ENCODE data around the gene ALKBH7.
"Not testable (repeated sequence)": the region's sequence is repeated elsewhere in the genome, so short reads cannot be mapped to it uniquely, and the experiment has no call there.

ALKBH7 gene

DNA sequence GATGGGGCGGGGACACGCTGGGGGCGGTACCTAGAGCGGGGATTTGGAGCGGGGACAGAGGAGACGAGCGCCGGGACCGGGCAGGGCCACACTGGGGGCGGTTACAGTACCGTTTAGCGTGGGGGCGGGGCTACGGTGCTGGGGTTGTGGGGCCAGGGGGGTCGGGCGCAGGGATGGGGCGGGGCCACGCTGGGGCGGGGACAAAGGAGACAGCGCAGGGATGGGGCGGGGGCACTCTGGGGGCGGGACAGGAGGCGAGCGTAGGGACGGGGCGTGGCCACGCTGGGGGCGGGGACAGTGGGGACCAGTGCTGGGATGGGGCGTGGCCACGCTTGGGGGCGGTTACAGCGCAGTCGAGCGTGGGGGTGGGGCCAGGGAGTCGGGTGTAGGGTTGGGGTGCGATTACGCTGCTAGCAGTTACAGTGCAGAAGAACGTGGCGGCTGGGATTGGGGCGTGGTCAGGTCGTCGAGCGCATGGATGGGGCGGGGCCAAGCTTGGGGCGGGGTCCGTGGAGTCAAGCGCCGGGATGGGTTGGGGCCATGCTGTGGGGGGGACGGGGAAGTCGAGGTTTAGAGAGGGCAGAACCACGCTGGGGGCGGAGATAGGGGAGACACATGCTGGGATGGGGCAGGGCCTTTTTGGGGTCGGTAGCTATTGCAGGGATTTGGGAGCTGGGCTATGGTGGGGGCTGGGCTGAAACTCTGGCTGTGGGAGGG is 660 bp downstream of the ALKBH7 start:
- DNase-seq (ENCODE audit: low spot score) = peak; percentile 99

- no peak for DNase-seq (ENCODE audit: low spot score)
These were observed 1.2 kb downstream of the ALKBH7 start for GRCh38 chr19:6373813-6374108.

DNA sequence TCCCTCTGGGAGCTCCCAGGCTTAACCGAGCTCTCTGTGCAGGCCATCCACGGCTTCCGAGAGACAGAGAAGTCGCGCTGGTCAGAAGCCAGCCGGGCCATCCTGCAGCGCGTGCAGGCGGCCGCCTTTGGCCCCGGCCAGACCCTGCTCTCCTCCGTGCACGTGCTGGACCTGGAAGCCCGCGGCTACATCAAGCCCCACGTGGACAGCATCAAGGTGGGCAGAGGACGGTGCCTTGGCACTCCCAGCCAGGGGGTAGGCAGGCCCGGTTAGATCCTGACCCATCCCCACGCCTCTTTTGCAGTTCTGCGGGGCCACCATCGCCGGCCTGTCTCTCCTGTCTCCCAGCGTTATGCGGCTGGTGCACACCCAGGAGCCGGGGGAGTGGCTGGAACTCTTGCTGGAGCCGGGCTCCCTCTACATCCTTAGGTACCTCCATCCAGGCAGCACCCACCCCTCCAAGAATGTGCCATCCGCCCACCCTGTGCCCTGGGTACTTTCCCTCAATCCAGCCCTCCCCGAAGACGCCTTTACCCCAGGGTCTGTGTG is 1.6 kb downstream of the ALKBH7 start:
- no peak for DNase-seq (ENCODE audit: low spot score)

- DNase-seq (ENCODE audit: low spot score) = no peak
These were observed 2.3 kb downstream of the ALKBH7 start for GRCh38 chr19:6374711-6375410.

- DNase-seq (ENCODE audit: low spot score) = no peak
These were observed 2.9 kb downstream of the ALKBH7 start, which contains the start of gene PSPN for GRCh38 chr19:6375411-6376010. PSPN (minus strand) TSS chr19:6375933; CDS start chr19:6375849, 84 bp downstream.

DNA sequence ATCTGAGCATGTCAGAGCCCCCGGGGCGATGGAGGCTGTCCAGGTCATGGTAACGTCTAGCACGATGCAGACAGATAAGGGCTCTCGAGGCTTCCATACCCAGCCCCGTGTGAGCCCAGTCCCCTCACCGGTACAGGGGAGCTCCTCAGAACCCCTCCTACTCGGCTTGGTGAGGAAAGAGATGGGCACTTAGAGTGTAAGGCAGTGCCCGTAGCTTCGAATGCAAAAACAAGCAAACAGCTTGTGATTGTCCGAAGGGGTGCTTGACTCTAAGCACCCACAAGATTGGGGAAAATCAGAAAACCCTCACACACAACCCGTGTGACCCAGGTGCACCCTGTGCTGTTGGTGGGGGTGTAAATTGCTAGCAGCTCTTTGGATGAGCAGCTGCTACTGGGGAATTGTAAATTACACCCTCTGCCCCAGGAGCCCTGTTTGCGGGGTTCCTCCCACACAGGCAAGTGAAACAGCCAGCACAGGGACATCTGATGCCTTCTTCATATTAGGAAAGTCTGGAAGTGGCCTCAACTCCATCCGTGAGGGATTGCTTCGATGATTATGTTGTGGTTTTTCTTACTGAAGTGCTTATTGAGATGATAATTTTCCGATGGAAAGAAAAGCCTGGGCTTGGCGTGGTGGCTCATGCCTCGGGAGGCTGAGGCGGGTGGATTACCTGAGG is 4.1 kb downstream of the ALKBH7 start:
- DNase-seq (ENCODE audit: low spot score) = no peak

DNA sequence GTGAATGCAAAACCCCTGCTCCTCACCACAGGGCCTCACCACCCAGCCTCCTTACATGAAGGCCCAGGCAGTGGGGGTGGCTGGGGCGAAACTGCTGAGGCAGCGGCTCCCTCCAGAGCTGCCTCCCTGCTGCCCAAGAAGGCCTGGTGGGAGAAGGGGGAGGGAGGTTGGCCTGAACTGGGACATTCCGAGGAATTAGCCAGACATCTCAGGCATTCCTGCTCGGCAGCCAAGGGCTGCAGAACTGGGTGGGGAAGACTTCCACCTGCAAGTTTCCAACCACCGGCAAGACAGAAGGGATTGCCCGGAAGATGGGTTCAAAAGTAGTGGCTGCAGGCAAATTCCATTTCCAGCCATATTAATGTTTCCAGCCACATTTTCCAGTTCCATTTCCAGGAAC is 5.4 kb downstream of the ALKBH7 start:
- DNase-seq (ENCODE audit: low spot score) = no peak

DNA sequence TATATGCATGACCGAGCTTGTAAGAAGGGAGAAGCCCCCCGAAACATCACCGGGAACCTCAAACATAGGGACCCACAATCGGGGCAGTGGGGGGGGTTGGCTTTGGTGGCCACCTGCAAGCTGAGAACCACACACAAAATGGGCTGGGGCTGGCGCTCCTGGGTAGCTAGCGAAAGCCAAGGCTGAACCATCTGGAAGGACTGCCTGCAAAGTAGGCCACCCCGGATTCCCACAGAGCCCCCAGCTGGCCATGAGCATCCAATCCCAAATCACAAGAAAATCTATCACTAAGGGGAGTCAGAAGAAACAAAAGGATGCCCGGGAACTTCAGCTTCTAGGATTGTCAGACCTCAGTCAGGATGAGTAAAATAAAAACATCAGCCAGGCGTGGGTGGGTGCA is 5.9 kb downstream of the ALKBH7 start:
- DNase-seq (ENCODE audit: low spot score) = no peak

DNA sequence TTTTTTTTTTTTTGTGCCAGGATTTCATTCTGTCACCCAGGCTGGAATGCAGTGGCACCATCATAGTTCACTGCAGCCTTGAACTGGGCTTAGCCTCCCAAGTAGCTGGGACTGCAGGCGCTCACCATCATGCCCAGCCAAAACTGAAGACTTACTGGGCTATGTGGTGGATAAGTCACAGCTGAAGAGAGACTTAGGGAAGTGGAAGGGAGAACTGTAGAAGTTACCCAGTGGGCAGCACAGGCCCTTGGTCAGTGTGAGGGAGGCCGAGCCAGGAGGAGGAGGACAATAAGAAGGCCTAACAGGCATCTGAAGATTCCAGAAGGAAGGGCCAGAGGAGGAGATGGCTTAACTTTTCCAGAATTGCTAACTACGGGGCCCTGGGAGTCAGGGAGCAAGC is 7.2 kb downstream of the ALKBH7 start:
- DNase-seq (ENCODE audit: low spot score) = no peak

DNA sequence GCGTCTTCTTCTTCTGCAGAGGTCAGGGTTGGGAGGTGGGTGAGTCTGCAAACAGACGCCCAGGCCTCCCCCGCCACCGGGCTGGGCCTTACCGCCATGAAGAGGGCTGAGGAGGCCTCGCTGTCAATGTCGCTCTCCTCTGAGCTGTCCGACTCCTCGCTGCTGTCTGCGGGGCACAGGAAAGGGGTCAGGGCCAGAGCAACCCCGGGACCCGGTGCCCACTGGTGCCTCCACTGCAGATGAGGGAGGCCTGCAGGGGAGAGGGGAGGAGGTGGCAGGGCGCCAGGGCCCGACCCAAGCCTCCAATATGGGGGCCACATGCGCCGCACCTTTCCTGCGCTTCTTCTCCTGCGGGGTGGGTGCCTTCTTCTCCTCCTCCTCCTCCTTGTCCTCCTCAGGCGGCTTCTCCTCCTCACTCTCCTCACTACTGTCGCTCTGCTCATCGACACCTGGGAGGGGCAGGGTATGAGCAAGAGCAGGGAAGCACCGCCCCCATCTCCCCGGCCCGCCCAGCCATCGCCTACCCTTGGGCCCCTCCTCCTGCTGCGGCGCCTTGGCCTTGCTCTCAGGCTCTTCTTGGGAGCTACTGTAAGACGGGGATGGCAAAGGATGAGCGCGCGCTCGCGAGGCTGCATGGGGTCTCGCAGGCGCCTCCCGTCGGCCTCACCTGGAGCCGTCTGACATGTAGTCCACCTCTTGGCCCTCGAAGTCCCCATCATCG is 8.6 kb downstream of the ALKBH7 start:
- DNase-seq (ENCODE audit: low spot score) = no peak

GRCh38 chr19:6383188-6383587 is 10.6 kb downstream of the ALKBH7 start:
- no peak for DNase-seq (ENCODE audit: low spot score)

GRCh38 chr19:6384381-6384780 is 11.8 kb downstream of the ALKBH7 start:
- no peak for DNase-seq (ENCODE audit: low spot score)

DNA sequence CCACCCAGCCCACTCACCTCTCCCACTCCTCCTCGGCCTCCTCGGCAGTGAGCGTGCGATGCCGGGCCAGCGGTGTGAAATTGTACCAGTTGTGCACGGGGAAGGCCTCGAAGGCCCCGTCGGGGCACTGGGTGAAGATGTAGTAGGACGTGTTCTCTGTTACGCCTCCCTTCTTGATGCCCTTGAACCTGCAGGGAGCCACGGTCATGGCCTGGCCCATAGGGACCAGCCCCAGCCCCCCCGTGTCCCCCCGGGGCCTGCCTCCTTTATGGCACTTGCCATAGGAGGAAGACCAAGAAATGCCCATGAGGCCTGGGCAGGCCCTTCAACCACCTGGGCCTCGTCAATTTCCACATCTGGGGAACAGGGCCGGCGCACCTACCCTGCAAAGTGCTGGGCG is 14.8 kb downstream of the ALKBH7 start:
- DNase-seq (ENCODE audit: low spot score) = no peak

GRCh38 chr19:6392221-6393073 is 19.9 kb downstream of the ALKBH7 start:
- DNase-seq (ENCODE audit: low spot score) = no peak

DNA sequence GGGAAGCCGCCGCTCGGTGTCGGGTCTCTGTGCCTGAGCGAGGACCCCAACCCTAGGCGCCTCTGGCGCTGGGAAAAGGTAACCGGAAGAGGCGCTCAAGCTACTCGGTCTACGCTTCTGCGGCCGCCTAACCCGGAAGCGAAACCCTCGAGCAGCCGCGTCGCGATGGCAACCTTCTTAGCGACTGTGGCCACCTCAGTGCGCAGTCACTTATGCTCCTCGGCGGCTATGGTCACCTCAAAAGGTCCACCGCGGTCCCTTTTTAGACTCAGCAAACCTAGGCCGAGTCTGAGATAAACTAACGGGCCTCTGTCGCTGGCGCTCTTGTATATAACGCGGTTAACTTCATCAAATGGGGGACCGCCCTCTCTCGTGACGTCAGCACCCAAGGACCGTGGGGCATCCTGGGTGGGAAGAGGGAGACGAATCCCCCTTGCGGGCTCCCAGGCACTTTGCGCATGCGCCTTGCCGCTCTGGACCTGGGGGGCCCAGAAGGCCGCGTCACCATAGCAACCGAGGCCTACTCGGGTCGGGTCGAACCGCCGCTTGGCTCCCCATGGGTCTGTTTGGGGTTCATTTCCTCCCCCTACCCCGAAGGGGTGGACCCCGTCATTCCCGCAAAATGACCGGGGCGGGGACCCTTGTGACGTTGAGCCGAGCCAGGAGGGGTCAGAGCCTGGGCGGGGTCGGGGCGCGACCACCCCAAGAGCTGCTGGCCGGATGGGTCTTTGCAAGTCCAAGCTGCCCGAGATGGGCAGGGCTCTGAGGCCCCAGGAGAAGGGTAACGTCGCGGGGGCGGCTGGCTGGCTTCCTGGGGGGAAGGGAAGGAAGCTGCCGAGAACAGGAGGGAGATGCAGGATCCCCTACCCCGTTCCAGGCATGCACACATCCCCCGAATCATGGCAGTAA is 20.7 kb downstream of the ALKBH7 start, which contains the start of gene GTF2F1:
Gene GTF2F1, minus strand, starts transcription at position 91 of the 909 bp plus-strand sequence. CDS start 169 bp downstream, outside the sequence.
- DNase-seq (ENCODE audit: low spot score) = peak; percentile 97

DNA sequence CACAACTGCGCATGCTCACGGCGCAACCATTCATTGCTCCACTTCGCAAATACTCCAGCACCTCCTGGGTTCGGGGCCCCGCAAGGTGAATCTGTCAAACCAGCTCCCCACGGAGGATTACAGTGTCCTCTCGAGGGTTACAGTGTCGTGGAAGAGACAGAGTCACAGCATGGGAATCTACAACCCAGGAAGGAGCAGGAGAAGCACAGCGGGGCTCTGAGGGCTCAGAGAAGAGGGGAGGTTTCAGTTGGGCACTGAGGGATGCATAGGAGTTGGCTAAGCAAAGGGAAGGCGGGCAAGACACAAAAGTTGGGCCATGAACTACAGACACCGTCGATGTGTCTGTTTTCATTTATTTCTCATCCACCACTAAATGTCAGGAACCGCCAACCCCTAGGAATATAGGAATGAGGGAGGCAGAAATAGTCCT is 21.4 kb downstream of the ALKBH7 start:
- DNase-seq (ENCODE audit: low spot score) = no peak

DNA sequence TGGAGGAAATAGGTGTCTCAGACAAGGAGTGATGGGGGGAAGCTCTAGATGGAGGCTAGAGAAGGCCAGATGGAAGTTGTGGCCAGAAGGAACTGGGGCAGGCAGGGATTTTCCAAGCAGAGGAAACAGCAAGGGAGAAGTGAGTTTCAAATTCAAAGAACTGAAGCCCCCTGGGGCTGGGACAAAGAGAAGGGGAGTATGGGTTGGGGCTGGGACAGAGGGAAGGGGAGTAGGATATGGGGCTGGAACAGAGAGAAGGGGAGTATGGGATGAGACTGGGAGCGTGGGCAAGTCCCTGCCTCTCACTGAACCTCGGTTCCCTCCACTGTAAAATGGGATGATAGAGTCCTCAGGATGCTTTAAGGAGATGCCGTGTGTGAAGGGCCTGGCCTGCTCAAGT is 22.2 kb downstream of the ALKBH7 start:
- DNase-seq (ENCODE audit: low spot score) = no peak

DNA sequence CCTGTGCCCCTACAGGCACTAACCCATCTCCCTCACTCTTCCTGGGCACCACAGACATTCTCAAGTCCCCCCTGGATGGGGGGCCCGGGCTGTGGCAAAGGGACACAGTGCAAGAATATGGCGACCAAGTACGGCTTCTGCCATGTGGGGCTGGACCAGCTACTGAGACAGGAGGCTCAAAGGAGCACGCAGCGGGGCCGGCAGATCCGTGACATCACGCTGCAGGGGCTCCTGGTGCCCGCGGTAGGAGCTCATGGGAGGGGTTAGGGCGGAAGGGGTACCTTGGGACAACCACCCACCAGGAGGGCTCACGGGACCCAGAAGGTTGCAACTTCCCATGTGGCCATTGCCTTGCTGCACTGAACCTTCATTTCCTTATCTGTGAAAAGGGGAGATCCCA is 23.7 kb downstream of the ALKBH7 start:
- DNase-seq (ENCODE audit: low spot score) = no peak

DNA sequence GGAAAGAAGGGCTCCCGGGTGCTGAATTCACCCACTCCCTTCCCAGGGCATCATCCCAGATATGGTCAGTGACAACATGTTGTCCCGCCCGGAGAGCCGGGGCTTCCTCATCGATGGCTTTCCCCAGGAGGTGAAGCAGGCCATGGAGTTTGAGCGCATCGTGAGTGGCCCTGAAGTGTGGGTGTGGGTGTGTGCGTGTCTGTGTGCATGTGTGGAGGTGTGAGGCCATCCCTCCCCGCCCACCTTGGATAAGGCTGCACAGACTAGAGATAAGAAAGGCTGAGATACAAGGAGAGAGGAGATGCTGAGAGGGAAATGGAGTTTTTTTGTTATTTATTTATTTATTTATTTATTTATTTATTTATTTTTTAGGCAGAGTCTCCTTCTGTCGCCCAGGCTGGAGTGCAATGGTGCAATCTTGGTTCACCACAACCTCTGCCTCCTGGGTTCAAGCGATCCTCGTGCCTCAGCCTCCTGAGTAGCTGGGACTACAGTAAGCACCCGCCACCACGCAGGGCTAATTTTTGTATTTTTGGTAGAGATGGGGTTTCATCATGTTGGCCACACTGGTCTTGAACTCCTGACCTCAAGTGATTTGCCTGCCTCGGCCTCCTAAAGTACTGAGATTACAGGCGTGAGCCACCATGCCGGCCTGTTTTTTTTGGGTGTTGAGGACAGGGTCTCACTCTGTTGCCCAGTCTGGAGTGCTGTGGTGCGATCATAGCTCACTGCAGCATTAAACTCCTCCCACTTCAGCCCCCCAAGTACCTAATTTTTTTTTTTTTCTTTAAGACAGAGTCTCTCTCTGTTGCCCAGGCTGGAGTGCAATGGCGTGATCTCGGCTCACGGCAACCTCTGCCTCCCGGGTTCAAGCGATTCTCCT is 27.7 kb downstream of the ALKBH7 start:
- not testable (repeated sequence) for DNase-seq (ENCODE audit: low spot score)

All from Ammon's horn (tissue), 1 donor.